SKM-1 treated with dmso at 0.1 percent for 144 hours (cell line): ENCODE measurements around the gene UNC79.

Experiments
- DNase-seq: peaks from one replicate; lab custom pipeline; 2025; ENCODE audit not compliant: unreplicated experiment; lab: John Stamatoyannopoulos, UW

Gene UNC79

GRCh38 chr14:93705513-93706156, 274.9 kb downstream of the UNC79 start:
- DNase-seq = no peak

- DNase-seq = no peak
Measured at GRCh38 chr14:93706360-93706955, 275.7 kb downstream of the UNC79 start.

- no peak for DNase-seq
Measured at GRCh38 chr14:93707475-93707874, 276.7 kb downstream of the UNC79 start.

GRCh38 chr14:93708311-93708734, 277.6 kb downstream of the UNC79 start:
- no peak for DNase-seq

GRCh38 chr14:93708800-93709199, 278.1 kb downstream of the UNC79 start:
- DNase-seq = no peak

GRCh38 chr14:93709249-93709648, 278.5 kb downstream of the UNC79 start:
- no peak for DNase-seq

GRCh38 chr14:93712079-93712837, 281.5 kb downstream of the UNC79 start:
- DNase-seq = no peak

- no peak for DNase-seq
Measured at GRCh38 chr14:93712838-93713724, 282.3 kb downstream of the UNC79 start.

GRCh38 chr14:93713726-93714405, 283.1 kb downstream of the UNC79 start:
- no peak for DNase-seq

- no peak for DNase-seq
Measured at GRCh38 chr14:93714605-93715004, 283.9 kb downstream of the UNC79 start.

- DNase-seq = no peak
Measured at GRCh38 chr14:93715279-93715927, 284.7 kb downstream of the UNC79 start.

- no peak for DNase-seq
Measured at GRCh38 chr14:93716002-93716745, 285.4 kb downstream of the UNC79 start.

GRCh38 chr14:93716746-93717667, 286.3 kb downstream of the UNC79 start:
- DNase-seq = no peak

GRCh38 chr14:93717668-93718320, 287.1 kb downstream of the UNC79 start:
- DNase-seq = no peak

GRCh38 chr14:93719256-93719655, 288.5 kb downstream of the UNC79 start:
- no peak for DNase-seq

GRCh38 chr14:93720076-93720815, 289.5 kb downstream of the UNC79 start:
- no peak for DNase-seq

GRCh38 chr14:93720981-93721483, 290.3 kb downstream of the UNC79 start:
- no peak for DNase-seq
